ENCODE measurements around the gene FAM81B.

FAM81B gene

GRCh38 chr5:95484421-95484820 lies 93.3 kb downstream of the FAM81B start:
- DNase-seq (ENCODE audit: low spot score): no peak

- no peak for DNase-seq (ENCODE audit: low spot score)
Observed at GRCh38 chr5:95486191-95486590, 95.0 kb downstream of the FAM81B start.

GRCh38 chr5:95487880-95488279 lies 96.7 kb downstream of the FAM81B start:
- DNase-seq (ENCODE audit: low spot score): no peak

Measured in pons (tissue), 1 donor.